Measurements from ENCODE around the gene RDM1.

The RDM1 gene

GRCh38 chr17:35895636-35896587, 34.7 kb downstream of the RDM1 start:
- in situ Hi-C loops (cut with HindIII; ENCODE audit: low sequenced_read_pairs) = no loop called here
- no peak for TF ChIP-seq CTCF (IDR thresholded peaks at IDR 0.05; ENCODE audit: low read depth, low read length, missing control alignments)
- no peak overlapping the region for H3K4me3 ChIP-seq (ENCODE audit: low read depth, low read length)
- no peak for DNase-seq (ENCODE audit: low read depth)

- H3K4me3 ChIP-seq (ENCODE audit: low read depth, low read length) = no peak overlapping the region
- TF ChIP-seq CTCF (IDR thresholded peaks at IDR 0.05; ENCODE audit: low read depth, low read length, missing control alignments) = no peak
- in situ Hi-C loops (cut with HindIII; ENCODE audit: low sequenced_read_pairs) = no loop called here
- DNase-seq (ENCODE audit: low read depth) = no peak
Observed at GRCh38 chr17:35894206-35894605, 36.4 kb downstream of the RDM1 start.

GRCh38 chr17:35893751-35894150, 36.8 kb downstream of the RDM1 start:
- DNase-seq (ENCODE audit: low read depth) = no peak
- TF ChIP-seq CTCF (IDR thresholded peaks at IDR 0.05; ENCODE audit: low read depth, low read length, missing control alignments) = no peak
- H3K4me3 ChIP-seq (ENCODE audit: low read depth, low read length) = no peak overlapping the region
- in situ Hi-C loops (cut with HindIII; ENCODE audit: low sequenced_read_pairs) = no loop called here

- in situ Hi-C loops (cut with HindIII; ENCODE audit: low sequenced_read_pairs) = no loop called here
- H3K4me3 ChIP-seq (ENCODE audit: low read depth, low read length) = no peak overlapping the region
- no peak for DNase-seq (ENCODE audit: low read depth)
- no peak for TF ChIP-seq CTCF (IDR thresholded peaks at IDR 0.05; ENCODE audit: low read depth, low read length, missing control alignments)
Observed at GRCh38 chr17:35892091-35893035, 38.2 kb downstream of the RDM1 start.

- DNase-seq (ENCODE audit: low read depth) = no peak
- no peak for TF ChIP-seq CTCF (IDR thresholded peaks at IDR 0.05; ENCODE audit: low read depth, low read length, missing control alignments)
- H3K4me3 ChIP-seq (ENCODE audit: low read depth, low read length) = no peak overlapping the region
- in situ Hi-C loops (cut with HindIII; ENCODE audit: low sequenced_read_pairs) = no loop called here
Observed at GRCh38 chr17:35891269-35891668, 39.3 kb downstream of the RDM1 start.

GRCh38 chr17:35890774-35891155, 39.8 kb downstream of the RDM1 start:
- TF ChIP-seq CTCF (IDR thresholded peaks at IDR 0.05; ENCODE audit: low read depth, low read length, missing control alignments) = no peak
- H3K4me3 ChIP-seq (ENCODE audit: low read depth, low read length) = no peak overlapping the region
- in situ Hi-C loops (cut with HindIII; ENCODE audit: low sequenced_read_pairs) = no loop called here
- DNase-seq (ENCODE audit: low read depth) = no peak

Measured in astrocyte of the cerebellum (primary cell).